ENCODE data around the gene RBM4B.
"Not testable (repeated sequence)": the region's sequence is repeated elsewhere in the genome, so short reads cannot be mapped to it uniquely, and the experiment has no call there.

RBM4B gene, protein sequence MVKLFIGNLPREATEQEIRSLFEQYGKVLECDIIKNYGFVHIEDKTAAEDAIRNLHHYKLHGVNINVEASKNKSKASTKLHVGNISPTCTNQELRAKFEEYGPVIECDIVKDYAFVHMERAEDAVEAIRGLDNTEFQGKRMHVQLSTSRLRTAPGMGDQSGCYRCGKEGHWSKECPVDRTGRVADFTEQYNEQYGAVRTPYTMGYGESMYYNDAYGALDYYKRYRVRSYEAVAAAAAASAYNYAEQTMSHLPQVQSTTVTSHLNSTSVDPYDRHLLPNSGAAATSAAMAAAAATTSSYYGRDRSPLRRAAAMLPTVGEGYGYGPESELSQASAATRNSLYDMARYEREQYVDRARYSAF

DNA sequence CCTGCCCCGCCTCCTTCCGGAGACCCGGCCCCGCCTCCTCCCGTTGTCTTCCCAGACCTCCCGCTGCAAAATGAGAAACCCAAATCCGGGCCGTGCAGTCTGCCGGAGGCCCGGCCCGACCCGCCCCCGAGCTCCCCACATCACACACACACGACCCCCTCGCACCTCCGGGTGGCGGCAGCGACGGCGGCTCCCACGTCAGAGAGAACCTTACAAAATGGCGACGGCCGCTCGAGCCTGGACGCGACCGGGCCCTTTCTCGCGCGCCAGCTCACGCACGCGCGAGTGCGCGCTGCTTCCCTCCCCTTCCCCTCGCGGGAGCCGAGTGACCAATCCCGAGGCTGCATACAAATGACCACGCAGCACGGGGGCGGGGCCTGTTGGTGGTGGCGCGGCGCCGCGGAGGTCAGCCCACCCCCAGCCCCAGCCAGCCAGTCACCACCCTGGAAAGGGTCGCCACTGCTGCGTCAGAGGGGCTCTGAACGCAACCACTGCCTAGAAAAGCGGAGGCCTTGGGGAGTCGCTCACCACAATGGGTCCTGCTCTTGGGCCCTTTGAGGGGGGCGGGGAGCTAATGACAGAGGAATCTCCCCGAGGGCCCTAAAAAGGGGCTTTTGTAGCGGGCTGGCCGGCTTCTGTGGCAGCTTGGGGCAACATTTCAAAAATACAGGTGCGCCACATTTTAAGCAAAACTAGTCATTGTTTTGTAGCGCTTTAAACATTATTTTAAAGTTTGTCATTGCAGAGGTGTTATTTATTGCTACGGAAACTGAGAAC, at the start of gene RBM4B:
Gene RBM4B, minus strand, starts transcription at position 289 of the 777 bp plus-strand sequence. CDS start 808 bp downstream, outside the sequence.
- no peak for TF ChIP-seq Cebpa-rat (IDR thresholded peaks at IDR 0.05)
- Histone ChIP-seq H3K4me2 (peak within 1 kb of the TSS; percentile 94 to 99 (median 97)), H3K27me3 (no peaks in the 10 kb centered on the region), H4K20me1 (peaks cover 0 to 45% (median 30%) of the 10 kb centered on the region in 11 experiments; a peak in 15 of 22 replicates), H3K4me1 (peaks cover 33 to 61% (median 46%) of the 10 kb centered on the region in 10 experiments), H3K27ac (peak within 1 kb of the TSS; percentile 68 to 91 (median 87)), H3K4me3 (peak within 1 kb of the TSS; percentile 62 to 78 (median 72)), H3K9me3 (replicated peaks in 1 of 11) (peaks cover 0 to 10% (median 0%) of the 10 kb centered on the region in 11 experiments; a peak in 1 of 22 replicates), H3K9ac (peak within 1 kb of the TSS; percentile 83 to 89 (median 87)), H3K36me3 (peaks cover 0 to 35% (median 13%) of the 10 kb centered on the region in 11 experiments; a peak in 10 of 22 replicates)

DNA sequence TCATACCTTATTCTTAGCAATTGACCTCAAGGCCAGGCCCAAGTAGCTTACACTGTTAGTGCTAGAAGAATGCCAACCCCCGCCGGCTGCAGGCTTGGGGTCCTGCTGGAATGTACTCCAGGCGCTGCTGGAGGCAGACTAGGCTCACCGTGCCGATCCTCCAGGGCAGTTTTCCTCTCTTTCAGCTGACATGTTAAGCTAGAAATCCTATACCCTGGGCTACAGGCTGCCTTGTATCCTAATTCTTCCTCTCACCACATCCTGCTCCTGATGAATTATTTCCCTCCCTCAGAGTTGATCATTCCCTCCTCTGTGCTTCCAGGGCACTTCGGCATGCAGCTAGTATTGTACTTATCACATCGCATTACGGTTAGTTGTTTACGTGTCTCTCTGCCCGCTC, 48.0 kb upstream of the RBM4B start:
- H3K9me3 ChIP-seq (replicated peaks in 1 of 11): no peaks in the 10 kb centered on the region
- peak overlapping the region in 8 of 11 experiments; percentile 92 to 99 (median 96); a peak in 14 of 22 replicates for H3K4me2 ChIP-seq
- no peak overlapping the region for H3K27ac ChIP-seq
- peaks cover 0 to 33% (median 8%) of the 10 kb centered on the region in 11 experiments; a peak in 12 of 22 replicates for H3K27me3 ChIP-seq
- H3K4me1 ChIP-seq: peaks cover 16 to 75% (median 58%) of the 10 kb centered on the region in 10 experiments
- H4K20me1 ChIP-seq: peaks cover 0 to 63% (median 5%) of the 10 kb centered on the region in 11 experiments; a peak in 10 of 22 replicates
- no peak overlapping the region for H3K4me3 ChIP-seq
- H3K36me3 ChIP-seq: peaks cover 0 to 18% (median 0%) of the 10 kb centered on the region in 11 experiments; a peak in 6 of 22 replicates
- no peak overlapping the region for H3K9ac ChIP-seq
- TF ChIP-seq Cebpa-rat (IDR thresholded peaks at IDR 0.05): no peak

DNA sequence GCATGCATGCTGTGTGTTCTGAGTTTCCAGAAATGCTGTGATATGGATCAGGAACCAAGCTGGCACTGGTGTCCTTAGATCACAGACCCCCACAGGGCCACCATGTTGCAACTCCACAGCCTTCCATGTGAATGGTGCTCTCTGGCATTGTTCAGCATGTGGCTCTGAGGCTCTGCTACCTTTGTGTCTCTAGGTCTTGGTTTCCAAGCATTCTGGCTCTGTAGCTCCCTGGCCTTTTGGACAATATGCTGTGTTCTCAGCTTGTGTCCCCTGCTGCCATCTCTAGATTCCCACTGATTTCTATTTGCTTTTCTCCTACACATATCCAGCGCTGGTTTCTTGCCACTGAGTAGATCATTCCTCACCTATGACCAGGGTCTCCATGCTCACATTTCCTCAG, 47.4 kb upstream of the RBM4B start:
- Histone ChIP-seq H3K4me3 (no peak overlapping the region), H3K4me2 (peak overlapping the region in 7 of 11 experiments; percentile 16 to 99 (median 96); a peak in 8 of 22 replicates), H3K9ac (no peak overlapping the region), H3K27me3 (peaks cover 0 to 33% (median 8%) of the 10 kb centered on the region in 11 experiments; a peak in 12 of 22 replicates), H3K27ac (no peak overlapping the region), H3K36me3 (peaks cover 0 to 23% (median under 1%) of the 10 kb centered on the region in 11 experiments; a peak in 9 of 22 replicates), H4K20me1 (peaks cover 0 to 69% (median 5%) of the 10 kb centered on the region in 11 experiments; a peak in 10 of 22 replicates), H3K9me3 (replicated peaks in 1 of 11) (no peaks in the 10 kb centered on the region), H3K4me1 (peaks cover 21 to 80% (median 63%) of the 10 kb centered on the region in 10 experiments)
- TF ChIP-seq Cebpa-rat (IDR thresholded peaks at IDR 0.05): no peak

DNA sequence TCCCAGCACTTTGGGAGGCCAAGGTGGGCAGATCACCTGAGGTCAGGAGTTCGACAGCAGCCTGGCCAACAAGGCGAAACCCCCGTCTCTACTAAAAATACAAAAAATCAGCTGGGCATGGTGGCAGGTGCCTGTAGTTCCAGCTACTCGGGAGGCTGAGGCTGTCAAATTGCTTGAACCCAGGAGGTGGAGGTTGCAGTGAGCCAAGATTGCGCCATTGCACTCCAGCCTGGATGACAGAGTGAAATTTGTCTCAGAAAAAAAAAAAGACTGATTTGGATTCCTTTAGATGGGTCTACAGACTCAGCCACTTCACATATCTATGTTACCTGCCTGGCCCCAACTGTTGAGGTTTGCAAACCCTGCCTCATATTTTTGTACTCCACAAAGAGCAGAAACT, 46.5 kb upstream of the RBM4B start:
- H3K9ac ChIP-seq: not testable (repeated sequence)
- H3K4me1 ChIP-seq: peaks cover 23 to 83% (median 67%) of the 10 kb centered on the region in 10 experiments

DNA sequence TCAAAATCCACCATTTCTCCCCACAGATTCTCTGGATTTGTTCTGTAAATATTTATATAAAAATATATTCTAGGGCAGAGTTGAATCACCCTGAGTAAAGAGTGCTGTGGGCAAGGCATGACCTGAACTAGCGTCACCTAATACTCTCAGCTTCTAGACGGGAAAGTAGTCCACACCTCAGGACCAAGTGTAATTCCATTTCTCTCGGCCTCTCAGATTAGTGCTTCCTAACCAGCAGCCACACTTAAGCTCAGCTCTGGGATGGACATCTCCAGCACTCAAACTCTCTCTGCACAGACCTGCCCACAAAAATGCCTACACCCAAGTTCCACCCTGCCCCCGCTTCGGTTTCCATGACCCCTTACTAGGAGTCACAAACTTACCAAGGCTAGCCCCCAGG, 46.0 kb upstream of the RBM4B start:
- no peak for TF ChIP-seq Cebpa-rat (IDR thresholded peaks at IDR 0.05)
- Histone ChIP-seq H3K9me3 (replicated peaks in 1 of 11) (no peaks in the 10 kb centered on the region), H3K4me1 (peaks cover 23 to 79% (median 65%) of the 10 kb centered on the region in 10 experiments), H3K36me3 (peaks cover 0 to 37% (median 15%) of the 10 kb centered on the region in 11 experiments; a peak in 12 of 22 replicates), H3K4me2 (0 out of 22 replicates have a peak overlapping the region, but pooled peaks of 1 of the 11 experiments have one; percentile 0), H4K20me1 (peaks cover 0 to 82% (median 5%) of the 10 kb centered on the region in 11 experiments; a peak in 10 of 22 replicates), H3K27ac (no peak overlapping the region), H3K9ac (no peak overlapping the region), H3K27me3 (peaks cover 0 to 28% (median 4%) of the 10 kb centered on the region in 11 experiments; a peak in 12 of 22 replicates), H3K4me3 (no peak overlapping the region)

More for the DNA sequence above, 46.5 kb upstream of the RBM4B start:
- not testable (repeated sequence) for H3K27ac ChIP-seq; H3K4me3 ChIP-seq; H3K9me3 ChIP-seq (replicated peaks in 1 of 11)
- H3K36me3 ChIP-seq: peaks cover 0 to 32% (median 10%) of the 10 kb centered on the region in 11 experiments; a peak in 12 of 22 replicates
- H4K20me1 ChIP-seq: peaks cover 0 to 78% (median 5%) of the 10 kb centered on the region in 11 experiments; a peak in 10 of 22 replicates
- H3K4me2 ChIP-seq: peak overlapping the region in 3 of 11 experiments; percentile 0 to 97 (median 16); a peak in 2 of 22 replicates
- peaks cover 0 to 32% (median 8%) of the 10 kb centered on the region in 11 experiments; a peak in 12 of 22 replicates for H3K27me3 ChIP-seq

DNA sequence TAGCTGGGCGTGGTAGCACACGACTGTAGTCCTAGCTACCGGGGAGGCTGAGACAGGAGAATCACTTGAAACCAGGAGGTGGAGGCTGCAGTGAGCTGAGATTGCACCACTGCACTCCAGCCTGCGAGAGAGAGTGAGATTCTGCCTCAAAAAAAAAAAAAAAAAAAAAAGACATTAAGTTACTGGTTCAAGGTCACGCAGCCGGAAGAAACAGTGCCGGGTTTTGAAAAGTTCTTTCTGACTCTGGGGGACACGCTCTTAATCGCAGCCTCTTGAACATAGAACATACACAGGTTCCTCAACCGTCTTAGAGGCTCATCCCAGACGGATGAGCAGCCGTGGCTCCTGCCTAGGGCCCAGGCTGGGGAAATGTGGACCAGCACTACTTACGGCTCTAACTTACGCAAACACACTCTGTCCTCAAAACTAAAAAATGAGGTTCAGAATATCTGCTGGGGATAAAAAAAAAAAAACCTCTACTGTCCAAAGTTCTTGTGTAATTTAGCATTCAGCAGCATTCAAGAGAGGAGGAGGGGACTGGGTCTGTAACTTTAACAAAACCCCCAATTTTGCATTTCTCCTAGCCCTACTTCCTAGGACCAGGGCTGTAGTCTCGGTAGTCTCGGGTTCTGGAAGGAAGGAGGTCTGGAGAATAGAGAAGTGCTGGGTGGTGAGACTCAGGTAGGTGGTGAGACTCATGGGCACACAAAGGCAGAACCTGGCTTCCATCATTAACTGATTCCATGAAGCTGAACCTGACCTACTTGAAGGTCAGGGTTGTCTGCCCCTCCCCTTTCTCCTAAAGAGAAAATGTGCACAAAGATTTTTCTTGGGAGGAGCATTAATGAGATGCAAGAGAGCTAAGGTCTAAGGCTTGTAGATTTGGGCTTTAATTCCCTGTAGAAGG, 45.3 kb upstream of the RBM4B start:
- no peak overlapping the region for H3K4me3 ChIP-seq
- H3K36me3 ChIP-seq: peaks cover 0 to 44% (median 22%) of the 10 kb centered on the region in 11 experiments; a peak in 14 of 22 replicates
- H3K4me1 ChIP-seq: peaks cover 23 to 75% (median 62%) of the 10 kb centered on the region in 10 experiments
- no peaks in the 10 kb centered on the region for H3K9me3 ChIP-seq (replicated peaks in 1 of 11)
- H3K4me2 ChIP-seq: peak overlapping the region in 1 of 11 experiments; percentile 85; a peak in 1 of 22 replicates
- no peak overlapping the region for H3K27ac ChIP-seq
- TF ChIP-seq Cebpa-rat (IDR thresholded peaks at IDR 0.05): no peak
- no peak overlapping the region for H3K9ac ChIP-seq
- peaks cover 0 to 22% (median 0%) of the 10 kb centered on the region in 11 experiments; a peak in 7 of 22 replicates for H3K27me3 ChIP-seq
- peaks cover 0 to 89% (median 8%) of the 10 kb centered on the region in 11 experiments; a peak in 9 of 22 replicates for H4K20me1 ChIP-seq

DNA sequence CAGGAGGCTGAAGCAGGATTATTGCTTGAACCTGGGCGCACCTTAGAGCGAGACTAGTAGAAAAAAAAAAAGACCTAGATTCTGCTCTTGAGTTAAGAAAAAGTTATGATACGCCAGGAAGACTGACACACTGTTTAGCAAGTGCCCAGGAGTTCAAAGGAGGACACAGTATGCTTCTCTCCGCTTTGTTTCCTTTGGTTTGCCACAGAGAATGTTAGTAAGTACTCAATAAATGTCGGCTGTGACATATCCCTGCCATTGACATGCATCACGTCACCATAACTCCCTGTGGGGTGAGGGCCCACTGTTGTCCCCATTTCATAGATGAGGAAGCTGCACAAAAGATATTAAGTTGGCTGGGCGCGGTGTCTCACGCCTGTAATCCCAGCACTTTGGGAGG, 44.3 kb upstream of the RBM4B start:
- Histone ChIP-seq H3K36me3 (peaks cover 0 to 55% (median 31%) of the 10 kb centered on the region in 11 experiments; a peak in 14 of 22 replicates), H3K27me3 (peaks cover 0 to 13% (median 0%) of the 10 kb centered on the region in 11 experiments; a peak in 7 of 22 replicates), H3K4me2 (peak overlapping the region in 10 of 11 experiments; percentile 41 to 85 (median 74); a peak in 19 of 22 replicates), H3K9ac (peak overlapping the region in 1 of 11 experiments; percentile 46; a peak in 1 of 22 replicates), H4K20me1 (peaks cover 0 to 95% (median 8%) of the 10 kb centered on the region in 11 experiments; a peak in 9 of 22 replicates), H3K4me1 (peaks cover 19 to 68% (median 57%) of the 10 kb centered on the region in 10 experiments), H3K9me3 (replicated peaks in 1 of 11) (no peaks in the 10 kb centered on the region), H3K4me3 (no peak overlapping the region), H3K27ac (0 out of 22 replicates have a peak overlapping the region, but pooled peaks of 1 of the 11 experiments have one; percentile 1)
- no peak for TF ChIP-seq Cebpa-rat (IDR thresholded peaks at IDR 0.05)
